Activated naive CD8-positive, alpha-beta T cell treated with anti-CD3 and anti-CD28 coated beads for 36 hours (primary cell): Measurements from ENCODE around the gene PXMP2. TPM values are rescaled to one million over a fixed set of nuclear protein-coding genes. Genes with fewer than 3 reads are reported as not detected.

ENCODE experiments used
- DNase-seq: peaks from one replicate; pipeline ENCODE4 v3.0.0; 2021
- H3K27ac Mint-ChIP-seq: one replicate; pipeline ENCODE4 v1.8.0; 2022; ENCODE audit warnings: mild to moderate bottlenecking, moderate library complexity, mixed read lengths
- H3K27me3 Mint-ChIP-seq: one replicate; pipeline ENCODE4 v1.8.0; 2022; ENCODE audit warnings: mild to moderate bottlenecking, mixed read lengths
- H3K36me3 Mint-ChIP-seq: one replicate; pipeline ENCODE4 v1.8.0; 2021; ENCODE audit warnings: mild to moderate bottlenecking, mixed read lengths
- H3K4me1 Mint-ChIP-seq: one replicate; pipeline ENCODE4 v1.8.0; 2021; ENCODE audit warnings: mixed read lengths
- H3K4me3 Mint-ChIP-seq: one replicate; pipeline ENCODE4 v1.8.0; 2022; ENCODE audit warnings: mild to moderate bottlenecking, moderate library complexity, mixed read lengths
- H3K9me3 Mint-ChIP-seq: one replicate; pipeline ENCODE4 v1.8.0; 2022; ENCODE audit warnings: mixed read lengths
- total RNA-seq, 2 experiments: library from RNA; stranded (reverse); gene quantifications; one replicate each; pipeline ENCODE4 v1.2.3, GENCODE V29; 2021

The PXMP2 gene
- total RNA-seq, 2 experiments from 2014 or later, result 18.3 to 19.0 TPM

- Mint-ChIP-seq H3K4me1 (no peaks in the 10 kb centered on the region), H3K36me3 (peaks cover 29% of the 10 kb centered on the region), H3K9me3 (no peaks in the 10 kb centered on the region), H3K4me3 (no peak overlapping the region), H3K27ac (no peak overlapping the region), H3K27me3 (no peaks in the 10 kb centered on the region)
- DNase-seq, result no peak
These were observed 33.7 kb upstream of the PXMP2 start for GRCh38 chr12:132653567-132654290.

GRCh38 chr12:132657004-132657727 lies 30.2 kb upstream of the PXMP2 start:
- no peak overlapping the region for H3K27ac Mint-ChIP-seq
- peaks cover 38% of the 10 kb centered on the region for H3K36me3 Mint-ChIP-seq
- no peak overlapping the region for H3K4me3 Mint-ChIP-seq
- H3K9me3 Mint-ChIP-seq, result no peaks in the 10 kb centered on the region
- no peaks in the 10 kb centered on the region for H3K27me3 Mint-ChIP-seq
- peaks cover 3% of the 10 kb centered on the region for H3K4me1 Mint-ChIP-seq
- DNase-seq, result no peak

- Mint-ChIP-seq H3K4me1 (peaks cover 6% of the 10 kb centered on the region), H3K27me3 (no peaks in the 10 kb centered on the region), H3K9me3 (no peaks in the 10 kb centered on the region), H3K36me3 (peaks cover 44% of the 10 kb centered on the region), H3K4me3 (no peak overlapping the region), H3K27ac (no peak overlapping the region)
- DNase-seq, result no peak
These were observed 29.1 kb upstream of the PXMP2 start for GRCh38 chr12:132658149-132658894.

GRCh38 chr12:132659146-132659545 lies 28.2 kb upstream of the PXMP2 start:
- Mint-ChIP-seq H3K36me3 (peaks cover 42% of the 10 kb centered on the region), H3K4me3 (no peak overlapping the region), H3K27me3 (no peaks in the 10 kb centered on the region), H3K9me3 (no peaks in the 10 kb centered on the region), H3K27ac (no peak overlapping the region), H3K4me1 (peaks cover 6% of the 10 kb centered on the region)
- DNase-seq, result no peak

GRCh38 chr12:132660052-132660451 lies 27.3 kb upstream of the PXMP2 start:
- Mint-ChIP-seq H3K27ac (no peak overlapping the region), H3K4me3 (no peak overlapping the region), H3K4me1 (peaks cover 7% of the 10 kb centered on the region), H3K27me3 (no peaks in the 10 kb centered on the region), H3K36me3 (peaks cover 45% of the 10 kb centered on the region), H3K9me3 (no peaks in the 10 kb centered on the region)
- no peak for DNase-seq

- H3K9me3 Mint-ChIP-seq, result no peaks in the 10 kb centered on the region
- peaks cover 9% of the 10 kb centered on the region for H3K4me1 Mint-ChIP-seq
- no peak overlapping the region for H3K4me3 Mint-ChIP-seq
- no peak overlapping the region for H3K27ac Mint-ChIP-seq
- no peaks in the 10 kb centered on the region for H3K27me3 Mint-ChIP-seq
- no peak for DNase-seq
- H3K36me3 Mint-ChIP-seq, result peaks cover 51% of the 10 kb centered on the region
These were observed 26.4 kb upstream of the PXMP2 start for GRCh38 chr12:132660996-132661395.

- Mint-ChIP-seq H3K36me3 (peaks cover 51% of the 10 kb centered on the region), H3K4me1 (peaks cover 9% of the 10 kb centered on the region), H3K27me3 (no peaks in the 10 kb centered on the region), H3K9me3 (no peaks in the 10 kb centered on the region), H3K4me3 (no peak overlapping the region), H3K27ac (no peak overlapping the region)
- DNase-seq, result no peak
These were observed 25.4 kb upstream of the PXMP2 start for GRCh38 chr12:132661972-132662371.

- H3K27me3 Mint-ChIP-seq, result no peaks in the 10 kb centered on the region
- no peak overlapping the region for H3K4me3 Mint-ChIP-seq
- H3K27ac Mint-ChIP-seq, result no peak overlapping the region
- peaks cover 46% of the 10 kb centered on the region for H3K36me3 Mint-ChIP-seq
- H3K9me3 Mint-ChIP-seq, result no peaks in the 10 kb centered on the region
- no peak for DNase-seq
- H3K4me1 Mint-ChIP-seq, result peaks cover 9% of the 10 kb centered on the region
These were observed 24.3 kb upstream of the PXMP2 start for GRCh38 chr12:132662901-132663755.

- Mint-ChIP-seq H3K9me3 (no peaks in the 10 kb centered on the region), H3K4me3 (no peak overlapping the region), H3K36me3 (peaks cover 57% of the 10 kb centered on the region), H3K4me1 (peaks cover 9% of the 10 kb centered on the region), H3K27ac (no peak overlapping the region), H3K27me3 (no peaks in the 10 kb centered on the region)
- no peak for DNase-seq
These were observed 22.9 kb upstream of the PXMP2 start for GRCh38 chr12:132664206-132665148.

GRCh38 chr12:132665149-132665491 lies 22.3 kb upstream of the PXMP2 start:
- no peaks in the 10 kb centered on the region for H3K9me3 Mint-ChIP-seq
- no peak overlapping the region for H3K4me3 Mint-ChIP-seq
- DNase-seq, result no peak
- peaks cover 57% of the 10 kb centered on the region for H3K36me3 Mint-ChIP-seq
- peaks cover 9% of the 10 kb centered on the region for H3K4me1 Mint-ChIP-seq
- H3K27me3 Mint-ChIP-seq, result no peaks in the 10 kb centered on the region
- no peak overlapping the region for H3K27ac Mint-ChIP-seq

- Mint-ChIP-seq H3K4me3 (no peak overlapping the region), H3K27me3 (no peaks in the 10 kb centered on the region), H3K9me3 (no peaks in the 10 kb centered on the region), H3K4me1 (peaks cover 7% of the 10 kb centered on the region), H3K27ac (no peak overlapping the region), H3K36me3 (peaks cover 54% of the 10 kb centered on the region)
- DNase-seq, result no peak
These were observed 21.6 kb upstream of the PXMP2 start for GRCh38 chr12:132665794-132666193.

GRCh38 chr12:132668191-132669088 lies 18.9 kb upstream of the PXMP2 start:
- DNase-seq, result no peak
- no peak overlapping the region for H3K4me3 Mint-ChIP-seq
- H3K27me3 Mint-ChIP-seq, result no peaks in the 10 kb centered on the region
- peaks cover 3% of the 10 kb centered on the region for H3K4me1 Mint-ChIP-seq
- H3K9me3 Mint-ChIP-seq, result no peaks in the 10 kb centered on the region
- peaks cover 45% of the 10 kb centered on the region for H3K36me3 Mint-ChIP-seq
- H3K27ac Mint-ChIP-seq, result no peak overlapping the region

- no peak overlapping the region for H3K27ac Mint-ChIP-seq
- H3K36me3 Mint-ChIP-seq, result peaks cover 42% of the 10 kb centered on the region
- no peak overlapping the region for H3K4me3 Mint-ChIP-seq
- H3K4me1 Mint-ChIP-seq, result peaks cover 3% of the 10 kb centered on the region
- H3K9me3 Mint-ChIP-seq, result no peaks in the 10 kb centered on the region
- H3K27me3 Mint-ChIP-seq, result no peaks in the 10 kb centered on the region
- DNase-seq, result no peak
These were observed 18.1 kb upstream of the PXMP2 start for GRCh38 chr12:132669166-132669879.
